Urinary bladder (tissue), 4 donors: ENCODE measurements around the gene SYCP1. TPM values are rescaled to one million over a fixed set of nuclear protein-coding genes. Genes with fewer than 3 reads are reported as not detected.
"Not testable (repeated sequence)": the region's sequence is repeated elsewhere in the genome, so short reads cannot be mapped to it uniquely, and the experiment has no call there.

Source experiments
- DNase-seq: peaks from one replicate; pipeline ENCODE4 v3.0.0-alpha.2; 2015; ENCODE audit errors: extremely low spot score
- H3K27ac ChIP-seq: one replicate; pipeline ENCODE4 v1.5.1; 2013; ENCODE audit warnings: low read depth, mild to moderate bottlenecking, moderate library complexity
- H3K36me3 ChIP-seq: one replicate; pipeline ENCODE4 v1.6.1; 2013; ENCODE audit warnings: mild to moderate bottlenecking, moderate library complexity; ENCODE audit not compliant: insufficient read depth
- H3K4me1 ChIP-seq: one replicate; pipeline ENCODE4 v1.6.1; 2013; ENCODE audit warnings: mild to moderate bottlenecking, moderate library complexity; ENCODE audit not compliant: insufficient read depth
- H3K4me3 ChIP-seq: one replicate; pipeline ENCODE4 v1.5.1; 2013; ENCODE audit warnings: low read depth, low read length
- WGBS: extraction: QIAGEN DNeasy Blood & Tissue Kit; methylation state at CpG from one replicate; pipeline ENCODE4 v1.1.7; 2013; 5-methylcytosine and 5-hydroxymethylcytosine counted together
- polyA plus RNA-seq: library from polyadenylated mRNA; stranded (reverse); fragments of 200-250 nt; gene quantifications from one replicate; pipeline ENCODE4 v1.2.3, GENCODE V29; 2013
- total RNA-seq: library from RNA; depleted of rRNA; stranded (reverse); fragments of >200 nt; gene quantifications from one replicate; pipeline ENCODE4 v1.2.3, GENCODE V29; 2014
- donor health status: healthy with polysubstance abuse.
- donor health status: healthy.

The SYCP1 gene, protein sequence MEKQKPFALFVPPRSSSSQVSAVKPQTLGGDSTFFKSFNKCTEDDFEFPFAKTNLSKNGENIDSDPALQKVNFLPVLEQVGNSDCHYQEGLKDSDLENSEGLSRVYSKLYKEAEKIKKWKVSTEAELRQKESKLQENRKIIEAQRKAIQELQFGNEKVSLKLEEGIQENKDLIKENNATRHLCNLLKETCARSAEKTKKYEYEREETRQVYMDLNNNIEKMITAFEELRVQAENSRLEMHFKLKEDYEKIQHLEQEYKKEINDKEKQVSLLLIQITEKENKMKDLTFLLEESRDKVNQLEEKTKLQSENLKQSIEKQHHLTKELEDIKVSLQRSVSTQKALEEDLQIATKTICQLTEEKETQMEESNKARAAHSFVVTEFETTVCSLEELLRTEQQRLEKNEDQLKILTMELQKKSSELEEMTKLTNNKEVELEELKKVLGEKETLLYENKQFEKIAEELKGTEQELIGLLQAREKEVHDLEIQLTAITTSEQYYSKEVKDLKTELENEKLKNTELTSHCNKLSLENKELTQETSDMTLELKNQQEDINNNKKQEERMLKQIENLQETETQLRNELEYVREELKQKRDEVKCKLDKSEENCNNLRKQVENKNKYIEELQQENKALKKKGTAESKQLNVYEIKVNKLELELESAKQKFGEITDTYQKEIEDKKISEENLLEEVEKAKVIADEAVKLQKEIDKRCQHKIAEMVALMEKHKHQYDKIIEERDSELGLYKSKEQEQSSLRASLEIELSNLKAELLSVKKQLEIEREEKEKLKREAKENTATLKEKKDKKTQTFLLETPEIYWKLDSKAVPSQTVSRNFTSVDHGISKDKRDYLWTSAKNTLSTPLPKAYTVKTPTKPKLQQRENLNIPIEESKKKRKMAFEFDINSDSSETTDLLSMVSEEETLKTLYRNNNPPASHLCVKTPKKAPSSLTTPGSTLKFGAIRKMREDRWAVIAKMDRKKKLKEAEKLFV
- total RNA-seq (not detected), polyA plus RNA-seq (not detected)

DNA sequence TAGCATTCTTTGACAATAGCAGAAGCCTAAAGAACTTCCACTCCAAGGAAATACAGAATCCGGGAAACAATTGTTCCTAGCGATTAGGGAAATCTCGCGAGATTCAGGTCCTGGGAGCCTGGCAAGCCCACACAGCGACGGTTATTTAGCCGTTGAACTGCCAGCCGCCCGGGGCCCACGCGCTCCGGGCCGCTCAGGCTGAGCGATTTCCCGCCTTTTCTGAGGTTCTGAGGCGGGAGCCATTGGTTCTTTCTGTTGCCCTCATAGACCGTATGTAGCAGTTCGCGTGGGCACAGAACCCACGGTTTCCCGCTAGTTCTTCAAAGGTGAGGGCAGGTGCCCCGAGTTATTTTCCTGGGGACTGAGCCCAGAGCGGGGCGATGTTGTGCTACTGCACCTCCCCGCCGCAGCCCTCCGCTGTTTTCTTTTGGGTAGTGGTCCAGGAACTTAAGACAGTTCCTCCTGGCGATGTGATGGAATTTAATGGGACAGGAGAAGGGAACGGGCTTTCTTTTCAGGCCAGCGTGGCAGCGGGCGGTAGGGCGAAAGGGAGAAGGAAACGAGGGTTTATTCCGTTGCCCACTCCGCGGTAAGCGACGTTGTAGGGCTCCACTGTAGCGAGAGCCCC is at the start of gene SYCP1:
Gene SYCP1 (plus strand): TSS at position 171 of the 628 bp plus-strand sequence. CDS start 602 bp downstream, outside the sequence.
- Histone ChIP-seq H3K4me3 (no peak within 1 kb of the TSS), H3K27ac (no peak within 1 kb of the TSS), H3K4me1 (no peaks in the 10 kb centered on the region), H3K36me3 (no peaks in the 10 kb centered on the region)
- 23% methylated on average over 40 of the region's 40 CpGs for WGBS
- no peak for DNase-seq

DNA sequence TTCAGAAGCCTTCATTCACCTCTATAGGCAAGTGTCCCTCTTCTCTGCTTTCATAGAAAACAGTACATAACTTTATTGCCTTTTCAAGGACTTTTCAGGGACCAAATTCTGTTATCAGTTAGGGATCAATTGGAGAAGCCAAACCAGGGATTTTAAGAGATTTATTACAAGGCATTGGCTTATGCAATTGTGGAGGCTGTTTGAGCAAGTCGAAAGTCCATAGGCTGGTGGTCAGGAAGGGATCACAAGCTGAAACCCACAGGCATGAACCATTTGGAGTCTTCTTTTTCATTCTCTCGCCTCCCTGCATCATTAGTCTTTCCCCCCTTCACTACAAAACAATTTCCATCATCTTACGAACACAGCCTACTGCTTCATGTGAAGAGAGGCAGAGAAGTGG is 34.8 kb upstream of the SYCP1 start:
- no peak for DNase-seq
- Histone ChIP-seq H3K36me3 (no peaks in the 10 kb centered on the region), H3K27ac (no peak overlapping the region), H3K4me3 (no peak overlapping the region), H3K4me1 (no peaks in the 10 kb centered on the region)
- WGBS: 75% methylated on average over 3 of the region's 3 CpGs

DNA sequence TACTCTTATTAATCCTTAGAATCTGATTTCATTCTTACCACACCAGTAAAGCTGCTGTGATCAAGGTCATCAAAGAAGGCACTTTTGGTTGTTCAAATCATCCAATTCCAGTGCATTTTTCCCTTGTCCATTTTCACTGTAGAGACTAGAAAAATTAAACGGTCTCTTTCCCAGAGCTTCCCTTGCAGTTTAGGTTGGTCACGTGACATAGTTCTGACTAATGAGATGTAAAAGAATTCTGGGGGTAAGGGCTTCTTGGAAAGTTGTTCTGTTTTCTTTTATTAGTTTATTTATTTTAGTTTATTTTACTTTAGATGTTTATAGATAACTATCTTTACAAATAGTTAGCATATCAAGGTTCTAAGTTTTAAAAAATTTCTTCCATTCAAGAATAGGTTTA is 34.3 kb upstream of the SYCP1 start:
- Histone ChIP-seq H3K4me1 (no peaks in the 10 kb centered on the region), H3K27ac (no peak overlapping the region), H3K36me3 (no peaks in the 10 kb centered on the region), H3K4me3 (no peak overlapping the region)
- DNase-seq: no peak
- WGBS: 83% methylated on average over 2 of the region's 2 CpGs

DNA sequence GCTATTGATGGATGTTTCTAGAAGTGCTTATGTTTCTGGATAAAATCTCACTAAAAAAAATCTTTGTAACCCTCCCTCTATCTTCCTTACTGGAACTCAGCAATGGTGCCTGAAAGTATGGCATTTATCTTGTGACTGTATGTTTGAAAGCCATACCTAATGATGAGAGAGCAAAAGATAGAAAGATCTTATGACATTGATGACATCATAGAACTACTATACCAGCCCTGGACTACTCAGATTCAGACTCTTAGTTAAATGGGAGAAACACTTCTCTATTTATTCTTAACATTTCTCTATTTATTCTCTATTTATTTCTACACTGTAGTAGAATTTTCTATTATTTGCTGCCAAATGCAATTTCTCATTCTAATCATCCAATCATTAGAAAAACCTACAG is 32.7 kb upstream of the SYCP1 start:
- no peaks in the 10 kb centered on the region for H3K4me1 ChIP-seq
- no peaks in the 10 kb centered on the region for H3K36me3 ChIP-seq
- H3K27ac ChIP-seq: no peak overlapping the region
- no peak for DNase-seq
- no peak overlapping the region for H3K4me3 ChIP-seq

DNA sequence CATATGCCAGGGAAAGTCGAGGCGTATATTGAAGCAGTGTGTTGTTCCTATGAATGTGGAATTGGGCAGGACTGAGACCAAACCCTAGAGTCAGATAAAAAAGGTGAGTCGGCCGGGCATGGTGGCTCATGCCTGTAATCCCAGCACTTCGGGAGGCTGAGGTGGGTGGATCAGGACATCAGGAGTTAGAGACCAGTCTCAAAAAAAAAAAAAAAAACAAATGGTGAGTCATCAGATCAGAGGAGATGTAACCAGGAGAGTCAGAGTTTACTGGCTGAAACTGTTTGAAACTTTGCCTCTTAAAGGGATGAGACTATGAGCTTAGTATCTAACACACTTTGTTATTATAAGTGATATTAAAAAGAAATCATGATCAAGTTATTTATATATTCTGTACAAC is 26.4 kb upstream of the SYCP1 start:
- no peak for DNase-seq
- H3K4me1 ChIP-seq: no peaks in the 10 kb centered on the region
- H3K36me3 ChIP-seq: no peaks in the 10 kb centered on the region
- 88% methylated on average over 5 of the region's 5 CpGs for WGBS
- no peak overlapping the region for H3K27ac ChIP-seq
- H3K4me3 ChIP-seq: no peak overlapping the region

DNA sequence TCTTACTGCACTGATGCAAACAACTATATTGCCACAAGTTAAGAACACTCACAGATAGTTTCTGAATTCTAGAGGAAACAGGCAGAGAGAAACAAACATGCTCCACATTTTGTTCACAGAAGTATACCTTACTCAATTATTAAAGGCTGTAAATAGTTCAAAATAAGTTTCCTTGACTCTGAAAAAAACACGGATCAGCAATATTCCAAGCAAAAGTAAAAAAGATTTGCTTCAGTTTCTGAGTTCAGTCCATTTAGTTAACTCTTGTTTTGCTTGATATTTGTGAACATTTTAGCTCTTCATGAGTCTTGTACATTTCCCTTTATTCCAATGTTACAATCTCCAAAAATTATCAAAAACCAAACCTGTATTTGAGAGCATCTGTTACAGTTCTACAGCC is 24.6 kb upstream of the SYCP1 start:
- H3K4me1 ChIP-seq, H3K36me3 ChIP-seq, H3K4me3 ChIP-seq, DNase-seq, H3K27ac ChIP-seq: not testable (repeated sequence)
- 64% methylated on average over 1 of the region's 1 CpG for WGBS

DNA sequence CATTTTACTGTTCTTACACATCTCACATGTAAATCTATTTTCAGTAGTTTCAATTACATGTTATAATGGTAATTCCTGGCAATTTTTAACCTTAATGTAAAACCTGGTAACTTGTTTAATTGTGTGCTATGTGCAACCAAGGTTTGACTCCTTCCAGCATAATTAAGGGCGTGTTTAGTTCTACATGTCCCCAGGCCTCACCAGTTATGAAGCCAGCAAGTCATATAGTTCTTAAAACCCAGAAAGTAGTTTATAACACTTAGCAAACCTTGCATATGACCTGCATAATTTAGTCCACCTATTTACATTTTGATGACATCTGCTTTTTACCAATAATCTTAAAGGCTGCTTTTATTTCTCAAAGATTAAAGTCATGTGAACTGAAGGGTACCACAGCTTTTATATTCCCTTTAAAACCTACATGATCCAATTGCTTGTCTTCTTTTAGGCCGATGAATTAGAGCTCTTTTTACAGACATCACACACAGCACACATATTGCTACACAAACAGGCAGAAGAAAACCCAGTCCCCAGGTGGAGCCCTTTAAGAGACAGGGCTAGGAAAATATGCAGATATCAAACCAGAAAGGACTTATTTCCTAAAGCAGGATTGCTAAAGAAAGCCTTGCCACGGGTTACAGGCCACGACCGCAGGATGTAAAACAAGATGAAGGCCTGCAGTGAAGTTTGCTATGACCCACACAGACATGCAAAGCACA is 23.2 kb upstream of the SYCP1 start:
- Histone ChIP-seq H3K36me3 (no peaks in the 10 kb centered on the region), H3K27ac (no peak overlapping the region), H3K4me1 (no peaks in the 10 kb centered on the region), H3K4me3 (no peak overlapping the region)
- 73% methylated on average over 5 of the region's 5 CpGs for WGBS
- DNase-seq: no peak

DNA sequence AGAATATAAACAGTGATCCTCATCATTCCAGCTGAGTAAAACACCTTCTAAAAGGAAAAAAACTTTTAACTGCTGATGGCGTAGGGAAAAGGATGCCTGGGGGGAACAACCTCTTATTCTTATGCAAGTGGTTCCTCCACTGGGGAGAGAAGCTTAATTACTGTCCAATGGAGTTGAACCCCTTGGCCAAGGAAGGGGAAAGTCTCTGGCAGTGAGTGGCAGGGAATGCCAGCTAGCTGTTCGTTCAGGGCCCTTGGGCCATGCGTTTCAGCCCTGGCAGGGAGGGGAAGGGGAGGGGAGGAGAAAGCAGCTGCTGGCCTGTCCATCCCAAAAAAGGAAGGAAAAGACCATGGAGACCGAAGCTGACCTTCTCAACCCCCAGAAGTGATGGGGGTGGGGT is 22.6 kb upstream of the SYCP1 start:
- Histone ChIP-seq H3K27ac (no peak overlapping the region), H3K36me3 (no peaks in the 10 kb centered on the region)

DNA sequence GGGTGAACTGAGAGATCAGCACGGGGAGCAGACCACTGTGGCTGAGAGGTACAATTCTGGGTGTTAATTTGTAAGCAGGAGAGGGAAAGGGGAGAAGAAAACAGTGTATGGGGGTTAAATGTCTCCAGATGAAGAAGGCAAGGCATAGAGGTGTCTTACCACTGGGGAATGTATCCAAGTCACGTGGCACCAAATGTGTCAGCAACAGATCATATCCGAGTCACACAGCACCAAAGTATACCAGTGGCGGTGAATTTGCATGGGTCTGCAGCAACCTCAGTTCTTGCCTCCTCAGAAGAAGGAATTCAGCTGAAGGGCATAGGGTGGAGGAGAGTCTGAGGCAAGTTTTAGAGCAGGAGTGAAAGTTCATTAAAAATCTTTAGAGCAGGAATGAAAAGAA is 21.2 kb upstream of the SYCP1 start:
- no peaks in the 10 kb centered on the region for H3K4me1 ChIP-seq
- 83% methylated on average over 4 of the region's 4 CpGs for WGBS
- no peak overlapping the region for H3K27ac ChIP-seq

More for the DNA sequence above, 22.6 kb upstream of the SYCP1 start:
- no peak for DNase-seq
- 71% methylated on average over 4 of the region's 4 CpGs for WGBS
- Histone ChIP-seq H3K4me1 (no peaks in the 10 kb centered on the region), H3K4me3 (no peak overlapping the region)

DNA sequence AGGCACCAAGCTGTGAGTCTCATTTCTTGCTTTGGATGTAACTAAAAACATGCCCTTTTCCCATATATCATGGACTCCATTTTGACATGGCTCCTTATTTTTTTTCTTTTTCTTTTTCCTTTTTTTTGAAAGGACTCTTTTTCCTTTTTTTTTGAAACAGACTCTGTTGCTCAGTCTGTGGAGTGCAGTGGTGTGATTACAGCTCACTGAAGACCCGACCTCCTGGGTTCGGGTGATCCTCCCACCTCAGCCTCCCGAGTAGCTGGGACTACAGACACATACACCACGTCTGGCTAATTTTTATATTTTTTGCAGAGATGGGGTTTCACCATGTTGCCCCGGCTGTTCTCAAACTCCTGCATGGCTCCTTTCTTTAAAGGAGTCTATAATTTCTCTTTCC is 10.4 kb upstream of the SYCP1 start:
- DNase-seq: no peak
- no peaks in the 10 kb centered on the region for H3K4me1 ChIP-seq
- H3K27ac ChIP-seq: no peak overlapping the region
- no peaks in the 10 kb centered on the region for H3K36me3 ChIP-seq
- no peak overlapping the region for H3K4me3 ChIP-seq
- WGBS: 81% methylated on average over 5 of the region's 5 CpGs

More for the DNA sequence above, 21.2 kb upstream of the SYCP1 start:
- Histone ChIP-seq H3K36me3 (no peaks in the 10 kb centered on the region), H3K4me3 (no peak overlapping the region)
- no peak for DNase-seq

DNA sequence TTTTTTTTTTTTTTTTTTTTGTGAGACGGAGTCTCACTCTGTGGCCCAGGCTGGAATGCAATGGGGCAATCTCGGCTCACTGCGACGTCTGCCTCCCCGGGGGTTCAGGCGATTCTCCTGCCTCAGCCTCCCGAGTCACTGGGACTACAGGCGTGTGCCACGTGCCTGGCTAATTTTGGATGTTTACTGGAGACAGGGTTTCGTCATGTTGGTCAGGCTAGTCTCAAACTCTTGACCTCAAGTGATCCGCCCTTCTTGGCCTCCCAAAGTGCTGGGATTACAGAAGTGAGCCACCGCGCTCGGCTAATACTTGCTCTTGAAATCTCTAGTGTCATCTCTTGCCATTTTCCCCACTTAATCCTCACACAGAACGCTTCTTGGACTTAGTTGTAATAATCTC is 1.1 kb upstream of the SYCP1 start:
- Histone ChIP-seq H3K4me3 (no peak overlapping the region), H3K4me1 (no peaks in the 10 kb centered on the region), H3K27ac (no peak overlapping the region), H3K36me3 (no peaks in the 10 kb centered on the region)
- DNase-seq: no peak
- WGBS: 89% methylated on average over 15 of the region's 15 CpGs

DNA sequence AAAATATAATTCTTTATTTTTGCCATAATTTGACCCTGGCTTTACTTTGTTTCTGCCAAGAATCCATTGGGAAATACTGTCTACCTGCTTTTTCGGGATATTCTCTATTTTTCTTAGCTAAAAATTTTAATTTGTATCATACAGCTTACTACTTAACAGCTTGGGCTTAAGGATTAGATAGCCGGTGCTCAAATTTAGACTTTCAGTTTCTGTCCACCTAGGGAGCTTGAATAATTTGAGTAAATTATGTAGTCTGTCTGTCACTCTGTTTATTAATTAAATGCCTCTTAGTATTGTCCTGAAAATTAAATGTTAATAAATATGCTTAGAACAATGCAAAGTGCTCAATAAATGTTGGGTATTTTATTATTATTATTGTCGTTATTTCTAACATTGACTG is 6.7 kb downstream of the SYCP1 start:
- H3K36me3 ChIP-seq: no peaks in the 10 kb centered on the region
- DNase-seq: no peak
- WGBS: 69% methylated on average over 3 of the region's 3 CpGs

More for the DNA sequence above, 6.7 kb downstream of the SYCP1 start:
- Histone ChIP-seq H3K4me1 (no peaks in the 10 kb centered on the region), H3K4me3 (no peak overlapping the region), H3K27ac (no peak overlapping the region)
